Progenitor cell of endocrine pancreas (in vitro differentiated cells): ENCODE data around the gene TENT5D. TPM values are rescaled to one million over a fixed set of nuclear protein-coding genes. Genes with fewer than 3 reads are reported as not detected.

Source experiments
- DNase-seq: peaks from one replicate; pipeline ENCODE4 v3.0.0; 2021; ENCODE audit warnings: low spot score; ENCODE audit not compliant: unreplicated experiment
- H3K27ac Mint-ChIP-seq: 2 replicates; pipeline ENCODE4 v1.8.0; 2021; ENCODE audit warnings: mild to moderate bottlenecking, moderate library complexity, mixed read lengths
- H3K27me3 Mint-ChIP-seq: 2 replicates; pipeline ENCODE4 v1.8.0; 2021; ENCODE audit warnings: mixed read lengths
- H3K36me3 Mint-ChIP-seq: 2 replicates; pipeline ENCODE4 v1.8.0; 2022; ENCODE audit warnings: mixed read lengths; ENCODE audit not compliant: insufficient read depth
- H3K4me1 Mint-ChIP-seq: 2 replicates; pipeline ENCODE4 v1.8.0; 2021; ENCODE audit warnings: low read depth, mixed read lengths
- H3K4me3 Mint-ChIP-seq: 2 replicates; pipeline ENCODE4 v1.8.0; 2021; ENCODE audit warnings: low read depth, mild to moderate bottlenecking, moderate library complexity, mixed read lengths
- H3K9me3 Mint-ChIP-seq: 2 replicates; pipeline ENCODE4 v1.8.0; 2021; ENCODE audit warnings: low read depth, mixed read lengths
- total RNA-seq: library from RNA; stranded (reverse); gene quantifications from 2 replicates; pipeline ENCODE4 v1.2.1, GENCODE V29; 2021
- TF ChIP-seq, protein P1 (sequence below): fragments of 200-600 bp; sonication (generic); IDR thresholded peaks from one replicate; pipeline ENCODE4 v1.5.0; 2021; ENCODE audit warnings: antibody characterized with exemption, mild to moderate bottlenecking; ENCODE audit not compliant: unreplicated experiment

Gene TENT5D
- total RNA-seq, 1 donor from 2014 or later, result not detected

DNA sequence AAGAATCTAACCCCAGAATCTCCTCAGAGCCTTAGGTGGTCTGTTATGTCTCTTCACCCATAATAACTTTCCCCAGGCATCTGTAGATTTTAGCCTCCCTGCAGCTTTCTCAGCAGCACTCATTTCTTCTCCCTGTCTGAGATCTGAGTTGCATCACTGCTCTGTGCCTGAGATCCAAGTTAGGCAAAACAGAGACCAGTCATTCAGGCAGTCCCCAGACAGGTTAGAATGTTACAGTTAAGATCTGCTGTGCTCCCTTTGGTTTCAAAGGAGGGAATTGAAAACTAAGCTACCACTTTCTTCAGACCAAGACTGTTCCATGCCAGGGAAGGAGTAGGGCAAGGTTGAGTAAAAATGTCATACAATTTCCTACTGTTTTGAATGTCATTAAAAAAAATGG, 65.3 kb downstream of the TENT5D start:
- no peaks in the 10 kb centered on the region for H3K27me3 Mint-ChIP-seq
- no peaks in the 10 kb centered on the region for H3K36me3 Mint-ChIP-seq
- no peak overlapping the region for H3K27ac Mint-ChIP-seq
- DNase-seq, result no peak
- peaks cover 57% of the 10 kb centered on the region for H3K9me3 Mint-ChIP-seq
- TF ChIP-seq, protein P1, sequence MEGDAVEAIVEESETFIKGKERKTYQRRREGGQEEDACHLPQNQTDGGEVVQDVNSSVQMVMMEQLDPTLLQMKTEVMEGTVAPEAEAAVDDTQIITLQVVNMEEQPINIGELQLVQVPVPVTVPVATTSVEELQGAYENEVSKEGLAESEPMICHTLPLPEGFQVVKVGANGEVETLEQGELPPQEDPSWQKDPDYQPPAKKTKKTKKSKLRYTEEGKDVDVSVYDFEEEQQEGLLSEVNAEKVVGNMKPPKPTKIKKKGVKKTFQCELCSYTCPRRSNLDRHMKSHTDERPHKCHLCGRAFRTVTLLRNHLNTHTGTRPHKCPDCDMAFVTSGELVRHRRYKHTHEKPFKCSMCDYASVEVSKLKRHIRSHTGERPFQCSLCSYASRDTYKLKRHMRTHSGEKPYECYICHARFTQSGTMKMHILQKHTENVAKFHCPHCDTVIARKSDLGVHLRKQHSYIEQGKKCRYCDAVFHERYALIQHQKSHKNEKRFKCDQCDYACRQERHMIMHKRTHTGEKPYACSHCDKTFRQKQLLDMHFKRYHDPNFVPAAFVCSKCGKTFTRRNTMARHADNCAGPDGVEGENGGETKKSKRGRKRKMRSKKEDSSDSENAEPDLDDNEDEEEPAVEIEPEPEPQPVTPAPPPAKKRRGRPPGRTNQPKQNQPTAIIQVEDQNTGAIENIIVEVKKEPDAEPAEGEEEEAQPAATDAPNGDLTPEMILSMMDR, result no peak
- no peaks in the 10 kb centered on the region for H3K4me1 Mint-ChIP-seq
- no peak overlapping the region for H3K4me3 Mint-ChIP-seq

- TF ChIP-seq, protein P1, result no peak
- H3K9me3 Mint-ChIP-seq, result peaks cover 58% of the 10 kb centered on the region
These were observed 66.1 kb downstream of the TENT5D start for GRCh38 chrX:80486299-80486698.

DNA sequence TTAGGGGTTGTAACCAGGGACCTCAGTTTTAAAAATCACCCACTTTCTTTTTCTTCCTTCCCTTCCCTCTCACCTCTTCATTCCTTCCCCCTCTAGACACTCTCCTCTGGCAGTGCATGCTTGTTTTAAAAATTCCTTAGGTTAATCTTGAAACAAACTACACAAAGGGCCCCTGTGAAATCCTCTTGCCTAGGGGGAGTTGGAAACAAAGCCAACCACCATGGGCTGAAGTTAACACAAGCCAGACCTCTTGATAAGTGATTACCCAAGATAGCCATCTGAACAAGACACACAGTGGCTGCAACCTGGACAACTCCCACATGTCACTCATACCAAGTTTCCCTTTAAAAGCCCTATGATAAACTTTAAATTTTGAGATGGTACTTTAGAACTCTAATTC, 68.9 kb downstream of the TENT5D start:
- no peaks in the 10 kb centered on the region for H3K27me3 Mint-ChIP-seq

More at GRCh38 chrX:80486299-80486698, 66.1 kb downstream of the TENT5D start:
- Mint-ChIP-seq H3K4me1 (no peaks in the 10 kb centered on the region), H3K27me3 (no peaks in the 10 kb centered on the region), H3K27ac (no peak overlapping the region), H3K36me3 (no peaks in the 10 kb centered on the region), H3K4me3 (no peak overlapping the region)
- no peak for DNase-seq

More for the DNA sequence above, 68.9 kb downstream of the TENT5D start:
- Mint-ChIP-seq H3K36me3 (no peaks in the 10 kb centered on the region), H3K9me3 (peaks cover 54% of the 10 kb centered on the region), H3K4me3 (no peak overlapping the region), H3K27ac (no peak overlapping the region), H3K4me1 (no peaks in the 10 kb centered on the region)
- no peak for DNase-seq
- TF ChIP-seq, protein P1, result no peak
